Type B pancreatic cell (in vitro differentiated cells): Measurements from ENCODE around the gene ESCO1. TPM values are rescaled to one million over a fixed set of nuclear protein-coding genes. Genes with fewer than 3 reads are reported as not detected.
A peak's percentile ranks its signal among the peaks of the same experiment; 100 is the strongest.
"Not testable (repeated sequence)": the region's sequence is repeated elsewhere in the genome, so short reads cannot be mapped to it uniquely, and the experiment has no call there.

Experiments used
- DNase-seq: peaks from one replicate; pipeline ENCODE4 v3.0.0; 2021; ENCODE audit warnings: mixed read lengths; ENCODE audit not compliant: unreplicated experiment; ENCODE audit errors: extremely low spot score
- H3K27ac Mint-ChIP-seq: 2 replicates; pipeline ENCODE4 v1.8.0; 2021; ENCODE audit warnings: mild to moderate bottlenecking, mixed read lengths
- H3K27me3 Mint-ChIP-seq: 2 replicates; pipeline ENCODE4 v1.8.0; 2021; ENCODE audit warnings: mixed read lengths
- H3K36me3 Mint-ChIP-seq: 2 replicates; pipeline ENCODE4 v1.8.0; 2021; ENCODE audit warnings: mixed read lengths
- H3K4me1 Mint-ChIP-seq: one replicate; pipeline ENCODE4 v1.8.0; 2021; ENCODE audit warnings: mixed read lengths; ENCODE audit not compliant: unreplicated experiment
- H3K4me3 Mint-ChIP-seq: 2 replicates; pipeline ENCODE4 v1.8.0; 2021; ENCODE audit warnings: mild to moderate bottlenecking, mixed read lengths
- H3K9me3 Mint-ChIP-seq: 2 replicates; pipeline ENCODE4 v1.8.0; 2021; ENCODE audit warnings: mixed read lengths
- CTCF ChIP-seq: fragments of 200-600 bp; sonication (generic); conservative IDR thresholded peaks from 2 replicates; pipeline ENCODE4 v1.5.0; 2021; ENCODE audit warnings: antibody characterized with exemption, mild to moderate bottlenecking
- total RNA-seq: library from RNA; stranded (reverse); gene quantifications from 2 replicates; pipeline ENCODE4 v1.2.1, GENCODE V29; 2021; ENCODE audit warnings: low replicate concordance

The ESCO1 gene
- total RNA-seq, 1 donor from 2014 or later, result 15.3 TPM

DNA sequence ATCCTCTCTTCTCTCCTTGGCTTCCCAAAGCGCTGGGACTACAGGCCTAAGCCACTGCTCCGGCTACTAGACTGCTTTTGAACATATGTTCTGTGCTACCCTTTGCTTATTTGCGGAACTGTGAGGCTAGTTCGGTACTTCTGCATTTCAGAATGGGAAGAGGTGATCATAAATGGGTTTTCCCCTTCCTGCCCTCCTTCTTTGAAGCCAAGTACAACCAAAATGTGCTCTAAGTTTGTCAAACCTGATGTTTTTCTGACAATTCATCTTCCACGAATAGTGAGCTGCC is 1.7 kb upstream of the ESCO1 start:
- H3K36me3 Mint-ChIP-seq, result no peaks in the 10 kb centered on the region
- no peaks in the 10 kb centered on the region for H3K9me3 Mint-ChIP-seq
- no peak for DNase-seq
- TF ChIP-seq CTCF, result no peak
- H3K27me3 Mint-ChIP-seq, result no peaks in the 10 kb centered on the region
- H3K4me1 Mint-ChIP-seq, result peaks cover 17% of the 10 kb centered on the region
- H3K4me3 Mint-ChIP-seq, result peak overlapping the region; percentile 69
- peak overlapping the region; percentile 36 for H3K27ac Mint-ChIP-seq

DNA sequence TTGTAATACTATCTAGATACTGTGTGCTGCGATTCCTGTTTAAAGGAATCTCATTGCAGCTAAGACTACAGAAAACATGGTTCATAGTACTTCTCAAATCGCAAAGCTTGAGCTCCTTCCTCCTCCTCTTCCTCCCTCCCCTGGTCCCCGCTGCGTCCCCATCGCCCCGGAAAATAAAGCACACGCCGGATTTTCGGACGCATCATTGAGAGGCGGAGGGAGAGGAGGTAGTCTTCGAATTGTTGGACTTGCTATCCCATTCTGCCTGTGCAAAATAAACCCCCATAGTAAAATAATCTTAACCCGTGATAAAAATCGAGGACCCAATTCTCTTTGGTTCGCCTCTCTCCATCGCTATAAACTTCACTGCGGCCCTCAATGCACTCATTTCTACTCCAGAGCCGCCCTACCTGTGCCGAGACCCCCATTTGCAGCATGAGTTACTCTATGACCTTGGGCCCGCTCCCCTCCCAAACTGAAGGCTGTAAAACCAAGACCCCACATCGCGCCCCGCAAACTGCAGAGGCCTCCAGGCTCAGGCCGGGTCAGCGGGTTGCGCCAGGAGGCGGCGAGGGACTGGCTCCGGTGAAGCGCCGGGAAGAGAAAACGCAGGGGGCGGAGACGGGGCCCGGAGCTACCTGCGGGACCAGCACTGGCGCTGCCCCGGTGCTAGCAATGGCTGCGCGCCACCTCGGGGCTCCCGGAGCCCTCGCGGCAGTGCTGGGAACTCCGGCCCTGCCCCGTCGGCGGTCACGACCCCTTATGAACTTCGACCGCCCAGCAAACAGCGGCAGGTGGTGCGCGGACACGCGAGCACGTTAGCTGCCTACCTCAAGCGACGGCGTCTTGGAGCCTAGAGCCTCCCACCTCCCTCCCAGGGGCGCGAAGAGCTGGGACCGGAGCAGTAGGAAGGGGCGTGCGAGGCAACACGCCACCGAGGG is 649 bp downstream of the ESCO1 start:
- H3K4me3 Mint-ChIP-seq, result peak overlapping the region; percentile 96
- peaks cover 4% of the 10 kb centered on the region for H3K36me3 Mint-ChIP-seq
- H3K27ac Mint-ChIP-seq, result peak overlapping the region; percentile 99
- no peaks in the 10 kb centered on the region for H3K9me3 Mint-ChIP-seq
- no peaks in the 10 kb centered on the region for H3K27me3 Mint-ChIP-seq
- peak; percentile 80 for DNase-seq
- H3K4me1 Mint-ChIP-seq, result peaks cover 19% of the 10 kb centered on the region
- peak; percentile 55 for TF ChIP-seq CTCF

GRCh38 chr18:21598726-21599584 is 1.5 kb downstream of the ESCO1 start:
- Mint-ChIP-seq H3K4me1 (peaks cover 15% of the 10 kb centered on the region), H3K4me3 (peak overlapping the region; percentile 96), H3K27ac (peak overlapping the region; percentile 99), H3K9me3 (peaks cover 1% of the 10 kb centered on the region), H3K27me3 (no peaks in the 10 kb centered on the region), H3K36me3 (peaks cover 9% of the 10 kb centered on the region)
- TF ChIP-seq CTCF, result no peak
- no peak for DNase-seq

DNA sequence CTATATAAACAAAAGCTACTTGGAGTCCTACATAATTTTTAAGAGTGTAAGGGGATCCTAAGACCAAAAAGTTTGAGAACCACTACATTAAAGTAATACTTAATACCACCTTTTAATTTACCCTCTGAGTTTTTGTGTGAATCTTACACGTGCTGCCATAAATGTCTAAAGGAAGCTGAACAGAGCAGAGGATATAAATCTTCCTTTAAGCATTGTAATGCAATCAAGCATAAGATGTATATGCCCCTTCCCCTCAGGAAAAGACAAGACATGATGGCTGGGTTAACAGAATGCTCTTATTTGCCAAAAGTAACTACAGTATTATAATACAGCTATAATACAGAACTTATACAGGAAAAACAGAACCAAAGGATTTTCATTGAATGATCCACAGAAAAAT is 2.9 kb downstream of the ESCO1 start:
- Mint-ChIP-seq H3K27me3 (no peaks in the 10 kb centered on the region), H3K9me3 (peaks cover 4% of the 10 kb centered on the region), H3K4me1 (peaks cover 15% of the 10 kb centered on the region), H3K27ac (peak overlapping the region; percentile 43), H3K4me3 (peak overlapping the region; percentile 63), H3K36me3 (peaks cover 12% of the 10 kb centered on the region)
- no peak for DNase-seq
- no peak for TF ChIP-seq CTCF

DNA sequence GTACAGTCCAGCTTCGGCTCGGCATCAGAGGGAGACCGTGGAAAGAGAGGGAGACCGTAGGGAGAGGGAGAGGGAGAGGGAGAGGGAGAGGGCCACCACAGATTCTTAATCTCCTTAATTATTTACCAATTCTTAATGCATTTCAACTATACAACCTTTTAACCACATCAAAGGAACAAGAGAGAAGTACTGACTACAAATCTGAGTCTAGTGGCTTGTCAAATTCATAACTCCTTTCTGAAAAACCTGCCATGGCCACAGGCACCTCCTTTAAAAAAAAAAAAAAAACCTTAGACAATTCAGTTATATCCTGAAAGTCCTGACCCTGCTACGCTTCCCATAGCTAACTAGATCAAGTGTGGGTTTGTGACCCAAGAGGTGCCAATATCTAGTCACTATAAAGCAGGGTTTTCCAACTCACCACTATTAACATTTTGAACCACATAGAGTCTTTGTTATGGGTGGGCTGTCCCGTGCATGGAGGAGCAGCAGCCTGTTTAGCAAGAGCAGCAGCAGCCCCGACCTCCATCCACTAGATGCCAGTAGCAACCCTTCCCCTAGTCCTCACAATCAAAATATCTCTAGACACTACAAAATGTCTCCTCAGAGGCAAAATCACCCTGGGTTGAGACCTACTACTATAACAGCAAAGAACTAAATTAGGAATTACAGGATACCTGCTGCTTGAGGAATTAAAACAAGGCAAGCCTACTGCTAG is 6.8 kb downstream of the ESCO1 start:
- H3K4me1 Mint-ChIP-seq, result peaks cover 5% of the 10 kb centered on the region
- TF ChIP-seq CTCF, result no peak
- no peak overlapping the region for H3K27ac Mint-ChIP-seq
- no peaks in the 10 kb centered on the region for H3K27me3 Mint-ChIP-seq
- H3K4me3 Mint-ChIP-seq, result no peak overlapping the region
- H3K9me3 Mint-ChIP-seq, result peaks cover 8% of the 10 kb centered on the region
- no peak for DNase-seq
- H3K36me3 Mint-ChIP-seq, result peaks cover 23% of the 10 kb centered on the region

GRCh38 chr18:21592361-21592760 is 8.1 kb downstream of the ESCO1 start:
- peaks cover 30% of the 10 kb centered on the region for H3K36me3 Mint-ChIP-seq
- not testable (repeated sequence) for H3K27ac Mint-ChIP-seq, H3K4me3 Mint-ChIP-seq, H3K4me1 Mint-ChIP-seq, DNase-seq, H3K27me3 Mint-ChIP-seq
- H3K9me3 Mint-ChIP-seq, result peaks cover 13% of the 10 kb centered on the region
